PFSK-1 (cell line): ENCODE measurements around the gene TAF6.

Source experiments
- FOXP2 ChIP-seq: optimal IDR thresholded peaks from 2 replicates; pipeline ENCODE3; 2011; ENCODE audit warnings: borderline replicate concordance, control low read depth, inconsistent platforms; ENCODE audit not compliant: insufficient read depth; ENCODE audit errors: extremely low read length, extremely low read depth
- POLR2AphosphoS5 ChIP-seq: IDR thresholded peaks from 2 replicates; pipeline ENCODE4 v1.6.1; 2012; ENCODE audit warnings: low read depth, mild to moderate bottlenecking, control low read depth, low read length, moderate library complexity
- REST ChIP-seq, 2 experiments: IDR thresholded peaks; 2 replicates each; pipeline versions ENCODE4 v1.6.1 to v1.8.0; 2011 to 2012; ENCODE audit warnings: low read depth in 2 of 2, low read length in 2 of 2, control low read depth in 1 of 2, inconsistent platforms in 1 of 2, mild to moderate bottlenecking in 1 of 2, moderate library complexity in 1 of 2; ENCODE audit not compliant: insufficient read depth in 1 of 2
- SIN3A ChIP-seq: IDR thresholded peaks from 2 replicates; pipeline ENCODE4 v1.6.1; 2012; ENCODE audit warnings: mild to moderate bottlenecking, low read length, moderate library complexity, borderline replicate concordance; ENCODE audit not compliant: insufficient read depth
- TAF1 ChIP-seq: IDR thresholded peaks from 2 replicates; pipeline ENCODE4 v1.6.1; 2012; ENCODE audit warnings: low read length, control low read depth, borderline replicate concordance; ENCODE audit not compliant: insufficient read depth

Gene TAF6

GRCh38 chr7:100155553-100156317 lies 36.6 kb upstream of the TAF6 start:
- TF ChIP-seq TAF1: no peak

GRCh38 chr7:100154651-100155491 lies 35.7 kb upstream of the TAF6 start:
- TF ChIP-seq FOXP2: no peak
- no peak for TF ChIP-seq REST (IDR thresholded peaks at IDR 0.05; ENCODE audit: insufficient read depth in 1 of 2, low read depth in 2 of 2, low read length in 2 of 2)
- no peak; the same call in 1 of the 2 replicates for TF ChIP-seq POLR2AphosphoS5
- no peak for TF ChIP-seq TAF1
- TF ChIP-seq SIN3A: no peak

GRCh38 chr7:100153708-100154535 lies 34.8 kb upstream of the TAF6 start:
- TF ChIP-seq TAF1: no peak
- TF ChIP-seq POLR2AphosphoS5: peak; percentile 8; the same call in 1 of the 2 replicates

GRCh38 chr7:100152937-100153666 lies 33.9 kb upstream of the TAF6 start:
- no peak for TF ChIP-seq FOXP2
- TF ChIP-seq REST (IDR thresholded peaks at IDR 0.05; ENCODE audit: insufficient read depth in 1 of 2, low read depth in 2 of 2, low read length in 2 of 2): no peak
- TF ChIP-seq SIN3A: no peak
- no peak for TF ChIP-seq TAF1
- TF ChIP-seq POLR2AphosphoS5: peak; percentile 11; the same call in 1 of the 2 replicates

GRCh38 chr7:100152404-100152803 lies 33.2 kb upstream of the TAF6 start:
- no peak for TF ChIP-seq POLR2AphosphoS5
- TF ChIP-seq SIN3A: no peak
- TF ChIP-seq REST (IDR thresholded peaks at IDR 0.05; ENCODE audit: insufficient read depth in 1 of 2, low read depth in 2 of 2, low read length in 2 of 2): no peak
- TF ChIP-seq FOXP2: no peak
- TF ChIP-seq TAF1: no peak
